ENCODE results near the gene NUTF2. TPM values are rescaled to one million over a fixed set of nuclear protein-coding genes. Genes with fewer than 3 reads are reported as not detected.

Gene NUTF2
- total and polyA plus RNA-seq, 4 donors: 49.7 to 164 (median 101) TPM

DNA sequence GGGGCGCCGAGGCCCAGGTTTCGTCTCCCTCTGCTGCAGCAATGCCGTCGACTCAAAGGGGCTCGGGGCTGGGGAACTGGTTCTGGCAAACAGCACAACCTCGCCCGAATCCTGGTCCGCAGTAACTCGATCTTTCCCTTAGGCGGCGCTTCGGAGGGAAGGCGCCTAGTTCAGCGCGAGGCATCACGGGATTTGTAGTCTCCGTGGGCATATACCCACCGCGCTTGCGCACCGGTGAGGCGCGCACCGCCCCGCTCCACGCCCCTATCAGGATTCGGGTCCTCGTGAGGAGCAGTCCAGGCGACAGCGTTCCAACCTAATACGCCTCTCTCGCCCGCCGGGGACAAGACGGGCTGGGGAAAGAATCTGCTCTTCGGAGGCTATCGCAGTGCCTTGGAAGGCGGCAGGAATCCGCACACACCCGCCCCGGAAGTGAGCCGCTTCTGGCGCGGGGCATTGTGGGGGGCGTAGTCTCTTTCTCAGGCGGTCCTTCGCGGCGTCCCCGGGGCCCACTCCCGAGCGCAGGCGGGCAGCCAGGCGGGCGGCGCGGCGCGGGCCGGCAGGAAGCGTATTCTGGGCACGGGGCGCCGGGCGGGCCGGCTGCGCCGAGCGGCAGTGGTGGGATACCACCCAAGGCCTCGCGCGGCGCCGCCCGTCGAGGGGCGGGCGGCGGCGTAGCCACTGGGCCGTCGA lies 4.8 kb upstream of the NUTF2 start, which contains the start of gene THAP11:
Gene THAP11, plus strand, starts transcription at position 505 of the 693 bp plus-strand sequence. CDS start 235 bp downstream, outside the sequence.
- Histone ChIP-seq H3K4me1 (ENCODE audit: control insufficient read depth in 5 of 5, insufficient read depth in 5 of 5, low read length in 5 of 5) (peaks cover 14 to 35% (median 17%) of the 10 kb centered on the region in 5 donors), H3K27ac (ENCODE audit: low read depth in 1 of 2, low read length in 1 of 2) (peak within 1 kb of the TSS; percentile 95 to 97), H3K4me3 (peak within 1 kb of the TSS; percentile 55), H3K27me3 (ENCODE audit: control insufficient read depth in 3 of 3, insufficient read depth in 3 of 3, low read length in 2 of 3) (no peaks in the 10 kb centered on the region), H3K9me3 (ENCODE audit: control insufficient read depth in 4 of 4, insufficient read depth in 3 of 4, low read length in 3 of 4) (no peaks in the 10 kb centered on the region), H3K36me3 (ENCODE audit: control insufficient read depth in 4 of 4, insufficient read depth in 4 of 4, low read length in 4 of 4) (peaks cover 0 to 6% (median 1%) of the 10 kb centered on the region in 4 donors), H3K9ac (ENCODE audit: insufficient read depth in 1 of 2, low read length in 2 of 2) (peak within 1 kb of the TSS; percentile 52 to 97)
- TF ChIP-seq, protein P1, sequence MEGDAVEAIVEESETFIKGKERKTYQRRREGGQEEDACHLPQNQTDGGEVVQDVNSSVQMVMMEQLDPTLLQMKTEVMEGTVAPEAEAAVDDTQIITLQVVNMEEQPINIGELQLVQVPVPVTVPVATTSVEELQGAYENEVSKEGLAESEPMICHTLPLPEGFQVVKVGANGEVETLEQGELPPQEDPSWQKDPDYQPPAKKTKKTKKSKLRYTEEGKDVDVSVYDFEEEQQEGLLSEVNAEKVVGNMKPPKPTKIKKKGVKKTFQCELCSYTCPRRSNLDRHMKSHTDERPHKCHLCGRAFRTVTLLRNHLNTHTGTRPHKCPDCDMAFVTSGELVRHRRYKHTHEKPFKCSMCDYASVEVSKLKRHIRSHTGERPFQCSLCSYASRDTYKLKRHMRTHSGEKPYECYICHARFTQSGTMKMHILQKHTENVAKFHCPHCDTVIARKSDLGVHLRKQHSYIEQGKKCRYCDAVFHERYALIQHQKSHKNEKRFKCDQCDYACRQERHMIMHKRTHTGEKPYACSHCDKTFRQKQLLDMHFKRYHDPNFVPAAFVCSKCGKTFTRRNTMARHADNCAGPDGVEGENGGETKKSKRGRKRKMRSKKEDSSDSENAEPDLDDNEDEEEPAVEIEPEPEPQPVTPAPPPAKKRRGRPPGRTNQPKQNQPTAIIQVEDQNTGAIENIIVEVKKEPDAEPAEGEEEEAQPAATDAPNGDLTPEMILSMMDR (IDR thresholded peaks at IDR 0.05; ENCODE audit: control extremely low read depth, extremely low read depth): peak; percentile 92
- ATAC-seq (ENCODE audit: insufficient read depth, low FRiP score) (peak; percentile 86), DNase-seq (peak; percentile 96 to 99 (median 97))
- WGBS, 2 donors: 1% methylated on average over 80 to 83 of the region's 83 CpGs

DNA sequence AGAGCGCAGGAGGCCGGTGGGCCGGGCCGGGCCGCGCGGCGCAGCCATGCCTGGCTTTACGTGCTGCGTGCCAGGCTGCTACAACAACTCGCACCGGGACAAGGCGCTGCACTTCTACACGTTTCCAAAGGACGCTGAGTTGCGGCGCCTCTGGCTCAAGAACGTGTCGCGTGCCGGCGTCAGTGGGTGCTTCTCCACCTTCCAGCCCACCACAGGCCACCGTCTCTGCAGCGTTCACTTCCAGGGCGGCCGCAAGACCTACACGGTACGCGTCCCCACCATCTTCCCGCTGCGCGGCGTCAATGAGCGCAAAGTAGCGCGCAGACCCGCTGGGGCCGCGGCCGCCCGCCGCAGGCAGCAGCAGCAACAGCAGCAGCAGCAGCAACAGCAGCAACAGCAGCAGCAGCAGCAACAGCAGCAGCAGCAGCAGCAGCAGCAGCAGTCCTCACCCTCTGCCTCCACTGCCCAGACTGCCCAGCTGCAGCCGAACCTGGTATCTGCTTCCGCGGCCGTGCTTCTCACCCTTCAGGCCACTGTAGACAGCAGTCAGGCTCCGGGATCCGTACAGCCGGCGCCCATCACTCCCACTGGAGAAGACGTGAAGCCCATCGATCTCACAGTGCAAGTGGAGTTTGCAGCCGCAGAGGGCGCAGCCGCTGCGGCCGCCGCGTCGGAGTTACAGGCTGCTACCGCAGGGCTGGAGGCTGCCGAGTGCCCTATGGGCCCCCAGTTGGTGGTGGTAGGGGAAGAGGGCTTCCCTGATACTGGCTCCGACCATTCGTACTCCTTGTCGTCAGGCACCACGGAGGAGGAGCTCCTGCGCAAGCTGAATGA lies 4.0 kb upstream of the NUTF2 start:
- DNase-seq (peak; percentile 57 to 74 (median 71)), ATAC-seq (ENCODE audit: insufficient read depth, low FRiP score) (peak; percentile 0)
- H3K4me3 ChIP-seq: peak overlapping the region; percentile 55
- 0% methylated on average over 54 to 67 of the region's 67 CpGs for WGBS, 2 donors
- H3K27ac ChIP-seq (ENCODE audit: low read depth in 1 of 2, low read length in 1 of 2): peak overlapping the region; percentile 95 to 97
- TF ChIP-seq, protein P1 (IDR thresholded peaks at IDR 0.05; ENCODE audit: control extremely low read depth, extremely low read depth): peak; percentile 17
- H3K9ac ChIP-seq (ENCODE audit: insufficient read depth in 1 of 2, low read length in 2 of 2): peak overlapping the region; percentile 34 to 77
- no peaks in the 10 kb centered on the region for H3K9me3 ChIP-seq (ENCODE audit: control insufficient read depth in 4 of 4, insufficient read depth in 3 of 4, low read length in 3 of 4)
- H3K36me3 ChIP-seq (ENCODE audit: control insufficient read depth in 4 of 4, insufficient read depth in 4 of 4, low read length in 4 of 4): peaks cover 0 to 6% (median 1%) of the 10 kb centered on the region in 4 donors
- no peaks in the 10 kb centered on the region for H3K27me3 ChIP-seq (ENCODE audit: control insufficient read depth in 3 of 3, insufficient read depth in 3 of 3, low read length in 2 of 3)
- peaks cover 14 to 39% (median 17%) of the 10 kb centered on the region in 5 donors for H3K4me1 ChIP-seq (ENCODE audit: control insufficient read depth in 5 of 5, insufficient read depth in 5 of 5, low read length in 5 of 5)

DNA sequence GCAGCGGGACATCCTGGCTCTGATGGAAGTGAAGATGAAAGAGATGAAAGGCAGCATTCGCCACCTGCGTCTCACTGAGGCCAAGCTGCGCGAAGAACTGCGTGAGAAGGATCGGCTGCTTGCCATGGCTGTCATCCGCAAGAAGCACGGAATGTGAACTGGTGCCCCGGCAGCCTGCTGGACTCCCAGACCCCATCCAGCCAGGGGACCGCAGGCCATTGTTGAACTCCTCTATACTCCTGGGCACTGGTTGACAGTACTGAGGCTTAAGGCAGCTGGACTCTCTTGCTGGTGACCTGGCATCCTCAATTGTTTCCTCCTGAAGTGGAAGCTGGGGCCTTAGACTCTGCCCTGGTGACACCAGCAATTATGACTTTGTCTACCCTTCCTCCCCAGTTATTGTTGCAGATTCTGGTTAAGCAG lies 3.4 kb upstream of the NUTF2 start:
- peak overlapping the region; percentile 55 for H3K4me3 ChIP-seq
- TF ChIP-seq, protein P1 (IDR thresholded peaks at IDR 0.05; ENCODE audit: control extremely low read depth, extremely low read depth): no peak
- peak overlapping the region; percentile 43 to 95 for H3K27ac ChIP-seq (ENCODE audit: low read depth in 1 of 2, low read length in 1 of 2)
- ATAC-seq (ENCODE audit: insufficient read depth, low FRiP score) (no peak), DNase-seq (peak in 1 of 3 donors; percentile 24)
- peaks cover 0 to 6% (median 1%) of the 10 kb centered on the region in 4 donors for H3K36me3 ChIP-seq (ENCODE audit: control insufficient read depth in 4 of 4, insufficient read depth in 4 of 4, low read length in 4 of 4)
- WGBS, 2 donors: 9 to 15% methylated on average over 11 of the region's 11 CpGs
- H3K9me3 ChIP-seq (ENCODE audit: control insufficient read depth in 4 of 4, insufficient read depth in 3 of 4, low read length in 3 of 4): no peaks in the 10 kb centered on the region
- no peaks in the 10 kb centered on the region for H3K27me3 ChIP-seq (ENCODE audit: control insufficient read depth in 3 of 3, insufficient read depth in 3 of 3, low read length in 2 of 3)
- peaks cover 20 to 45% (median 22%) of the 10 kb centered on the region in 5 donors for H3K4me1 ChIP-seq (ENCODE audit: control insufficient read depth in 5 of 5, insufficient read depth in 5 of 5, low read length in 5 of 5)
- peak overlapping the region; percentile 34 to 77 for H3K9ac ChIP-seq (ENCODE audit: insufficient read depth in 1 of 2, low read length in 2 of 2)

Measured in lung (tissue), 12 donors.